Activated naive CD8-positive, alpha-beta T cell treated with anti-CD3 and anti-CD28 coated beads for 36 hours (primary cell): ENCODE results near the gene NME5. TPM values are rescaled to one million over a fixed set of nuclear protein-coding genes. Genes with fewer than 3 reads are reported as not detected.

Source experiments
- DNase-seq: peaks from one replicate; pipeline ENCODE4 v3.0.0; 2021
- H3K27ac Mint-ChIP-seq: one replicate; pipeline ENCODE4 v1.8.0; 2022; ENCODE audit warnings: mild to moderate bottlenecking, moderate library complexity, mixed read lengths
- H3K27me3 Mint-ChIP-seq: one replicate; pipeline ENCODE4 v1.8.0; 2022; ENCODE audit warnings: mild to moderate bottlenecking, mixed read lengths
- H3K36me3 Mint-ChIP-seq: one replicate; pipeline ENCODE4 v1.8.0; 2021; ENCODE audit warnings: mild to moderate bottlenecking, mixed read lengths
- H3K4me1 Mint-ChIP-seq: one replicate; pipeline ENCODE4 v1.8.0; 2021; ENCODE audit warnings: mixed read lengths
- H3K4me3 Mint-ChIP-seq: one replicate; pipeline ENCODE4 v1.8.0; 2022; ENCODE audit warnings: mild to moderate bottlenecking, moderate library complexity, mixed read lengths
- H3K9me3 Mint-ChIP-seq: one replicate; pipeline ENCODE4 v1.8.0; 2022; ENCODE audit warnings: mixed read lengths
- total RNA-seq, 2 experiments: library from RNA; stranded (reverse); gene quantifications; one replicate each; pipeline ENCODE4 v1.2.3, GENCODE V29; 2021

NME5 gene
- total RNA-seq, 2 experiments from 2014 or later = not detected

GRCh38 chr5:138107213-138107612 is 32.0 kb downstream of the NME5 start:
- Mint-ChIP-seq H3K27me3 (no peaks in the 10 kb centered on the region), H3K27ac (no peak overlapping the region), H3K4me1 (peaks cover 6% of the 10 kb centered on the region), H3K36me3 (no peaks in the 10 kb centered on the region), H3K4me3 (no peak overlapping the region), H3K9me3 (no peaks in the 10 kb centered on the region)
- no peak for DNase-seq

GRCh38 chr5:138105709-138106108 is 33.5 kb downstream of the NME5 start:
- Mint-ChIP-seq H3K4me1 (peaks cover 6% of the 10 kb centered on the region), H3K9me3 (no peaks in the 10 kb centered on the region), H3K36me3 (no peaks in the 10 kb centered on the region), H3K27ac (no peak overlapping the region), H3K4me3 (no peak overlapping the region), H3K27me3 (no peaks in the 10 kb centered on the region)
- no peak for DNase-seq

- Mint-ChIP-seq H3K4me1 (peaks cover 5% of the 10 kb centered on the region), H3K27ac (no peak overlapping the region), H3K27me3 (no peaks in the 10 kb centered on the region), H3K36me3 (no peaks in the 10 kb centered on the region), H3K4me3 (no peak overlapping the region), H3K9me3 (no peaks in the 10 kb centered on the region)
- DNase-seq = no peak
Observed at GRCh38 chr5:138103319-138103637, 36.0 kb downstream of the NME5 start.

- DNase-seq = no peak
- no peaks in the 10 kb centered on the region for H3K27me3 Mint-ChIP-seq
- H3K9me3 Mint-ChIP-seq = no peaks in the 10 kb centered on the region
- no peak overlapping the region for H3K27ac Mint-ChIP-seq
- H3K4me3 Mint-ChIP-seq = no peak overlapping the region
- H3K4me1 Mint-ChIP-seq = peaks cover 5% of the 10 kb centered on the region
- no peaks in the 10 kb centered on the region for H3K36me3 Mint-ChIP-seq
Observed at GRCh38 chr5:138102454-138103318, 36.5 kb downstream of the NME5 start.

- DNase-seq = no peak
- H3K4me3 Mint-ChIP-seq = no peak overlapping the region
- H3K36me3 Mint-ChIP-seq = no peaks in the 10 kb centered on the region
- H3K4me1 Mint-ChIP-seq = peaks cover 30% of the 10 kb centered on the region
- no peaks in the 10 kb centered on the region for H3K27me3 Mint-ChIP-seq
- H3K27ac Mint-ChIP-seq = no peak overlapping the region
- no peaks in the 10 kb centered on the region for H3K9me3 Mint-ChIP-seq
Observed at GRCh38 chr5:138096997-138097828, 42.0 kb downstream of the NME5 start.

- Mint-ChIP-seq H3K27me3 (no peaks in the 10 kb centered on the region), H3K9me3 (no peaks in the 10 kb centered on the region), H3K4me1 (peaks cover 30% of the 10 kb centered on the region), H3K36me3 (no peaks in the 10 kb centered on the region), H3K27ac (no peak overlapping the region), H3K4me3 (no peak overlapping the region)
- no peak for DNase-seq
Observed at GRCh38 chr5:138096363-138096762, 42.9 kb downstream of the NME5 start.

GRCh38 chr5:138095100-138095907 is 43.9 kb downstream of the NME5 start:
- no peak for DNase-seq
- Mint-ChIP-seq H3K27ac (peak overlapping the region; percentile 1), H3K4me1 (peaks cover 30% of the 10 kb centered on the region), H3K9me3 (no peaks in the 10 kb centered on the region), H3K4me3 (no peak overlapping the region), H3K27me3 (no peaks in the 10 kb centered on the region), H3K36me3 (no peaks in the 10 kb centered on the region)

GRCh38 chr5:138093036-138093435 is 46.2 kb downstream of the NME5 start:
- peaks cover 30% of the 10 kb centered on the region for H3K4me1 Mint-ChIP-seq
- H3K9me3 Mint-ChIP-seq = no peaks in the 10 kb centered on the region
- H3K27ac Mint-ChIP-seq = no peak overlapping the region
- H3K27me3 Mint-ChIP-seq = no peaks in the 10 kb centered on the region
- DNase-seq = no peak
- no peak overlapping the region for H3K4me3 Mint-ChIP-seq
- no peaks in the 10 kb centered on the region for H3K36me3 Mint-ChIP-seq

GRCh38 chr5:138092301-138092700 is 46.9 kb downstream of the NME5 start:
- Mint-ChIP-seq H3K4me3 (no peak overlapping the region), H3K27ac (no peak overlapping the region), H3K9me3 (no peaks in the 10 kb centered on the region), H3K36me3 (no peaks in the 10 kb centered on the region), H3K4me1 (peaks cover 30% of the 10 kb centered on the region), H3K27me3 (no peaks in the 10 kb centered on the region)
- DNase-seq = no peak

- Mint-ChIP-seq H3K27ac (no peak overlapping the region), H3K9me3 (no peaks in the 10 kb centered on the region), H3K4me3 (no peak overlapping the region), H3K27me3 (no peaks in the 10 kb centered on the region), H3K4me1 (peaks cover 28% of the 10 kb centered on the region), H3K36me3 (no peaks in the 10 kb centered on the region)
- no peak for DNase-seq
Observed at GRCh38 chr5:138091685-138092084, 47.5 kb downstream of the NME5 start.

- H3K27me3 Mint-ChIP-seq = no peaks in the 10 kb centered on the region
- H3K36me3 Mint-ChIP-seq = no peaks in the 10 kb centered on the region
- H3K4me1 Mint-ChIP-seq = peaks cover 18% of the 10 kb centered on the region
- no peak within 1 kb of the TSS for H3K27ac Mint-ChIP-seq
- no peak within 1 kb of the TSS for H3K4me3 Mint-ChIP-seq
- no peaks in the 10 kb centered on the region for H3K9me3 Mint-ChIP-seq
- DNase-seq = no peak
Observed at GRCh38 chr5:138083702-138084101, 55.5 kb downstream of the NME5 start, which contains the start of gene WNT8A. TSS of gene WNT8A (plus strand) at chr5:138084033. CDS start at chr5:138084128, 95 bp downstream.

- Mint-ChIP-seq H3K27me3 (no peaks in the 10 kb centered on the region), H3K4me3 (no peak overlapping the region), H3K36me3 (no peaks in the 10 kb centered on the region), H3K4me1 (peaks cover 18% of the 10 kb centered on the region), H3K27ac (peak overlapping the region; percentile 87), H3K9me3 (no peaks in the 10 kb centered on the region)
- no peak for DNase-seq
Observed at GRCh38 chr5:138082033-138082432, 57.2 kb downstream of the NME5 start.

- Mint-ChIP-seq H3K4me1 (peaks cover 18% of the 10 kb centered on the region), H3K4me3 (no peak overlapping the region), H3K27ac (no peak overlapping the region), H3K27me3 (no peaks in the 10 kb centered on the region), H3K36me3 (no peaks in the 10 kb centered on the region), H3K9me3 (no peaks in the 10 kb centered on the region)
- no peak for DNase-seq
Observed at GRCh38 chr5:138078006-138078643, 61.1 kb downstream of the NME5 start.

- no peaks in the 10 kb centered on the region for H3K27me3 Mint-ChIP-seq
- H3K27ac Mint-ChIP-seq = no peak overlapping the region
- H3K4me1 Mint-ChIP-seq = peaks cover 17% of the 10 kb centered on the region
- H3K36me3 Mint-ChIP-seq = no peaks in the 10 kb centered on the region
- no peak overlapping the region for H3K4me3 Mint-ChIP-seq
- peak; percentile 42 for DNase-seq
- H3K9me3 Mint-ChIP-seq = no peaks in the 10 kb centered on the region
Observed at GRCh38 chr5:138077064-138077696, 62.0 kb downstream of the NME5 start.
